ENCODE results near the gene AP3D1.
"Not testable (repeated sequence)": the region's sequence is repeated elsewhere in the genome, so short reads cannot be mapped to it uniquely, and the experiment has no call there.

AP3D1 gene

DNA sequence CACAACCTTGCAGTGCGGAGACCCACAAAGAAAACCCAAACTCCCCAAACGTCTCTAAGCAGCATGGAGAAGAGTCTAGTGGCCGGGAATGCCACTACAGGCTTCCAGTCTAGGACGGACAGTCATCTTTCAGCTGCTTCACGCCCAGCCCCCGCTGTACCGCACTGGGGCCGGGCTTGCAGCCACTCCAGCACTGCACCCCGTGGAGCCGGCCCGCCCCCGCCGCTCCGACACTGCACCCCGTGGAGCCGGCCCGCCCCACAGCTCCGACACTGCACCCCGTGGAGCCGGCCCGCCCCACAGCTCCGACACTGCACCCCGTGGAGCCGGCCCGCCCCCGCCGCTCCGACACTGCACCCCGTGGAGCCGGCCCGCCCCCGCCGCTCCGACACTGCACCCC, 23.1 kb downstream of the AP3D1 start:
- DNase-seq (ENCODE audit: low read depth in 2 of 2): not testable (repeated sequence)

- no peak for DNase-seq (ENCODE audit: low read depth in 2 of 2)
These were observed 23.6 kb downstream of the AP3D1 start for GRCh38 chr19:2127758-2128157.

DNA sequence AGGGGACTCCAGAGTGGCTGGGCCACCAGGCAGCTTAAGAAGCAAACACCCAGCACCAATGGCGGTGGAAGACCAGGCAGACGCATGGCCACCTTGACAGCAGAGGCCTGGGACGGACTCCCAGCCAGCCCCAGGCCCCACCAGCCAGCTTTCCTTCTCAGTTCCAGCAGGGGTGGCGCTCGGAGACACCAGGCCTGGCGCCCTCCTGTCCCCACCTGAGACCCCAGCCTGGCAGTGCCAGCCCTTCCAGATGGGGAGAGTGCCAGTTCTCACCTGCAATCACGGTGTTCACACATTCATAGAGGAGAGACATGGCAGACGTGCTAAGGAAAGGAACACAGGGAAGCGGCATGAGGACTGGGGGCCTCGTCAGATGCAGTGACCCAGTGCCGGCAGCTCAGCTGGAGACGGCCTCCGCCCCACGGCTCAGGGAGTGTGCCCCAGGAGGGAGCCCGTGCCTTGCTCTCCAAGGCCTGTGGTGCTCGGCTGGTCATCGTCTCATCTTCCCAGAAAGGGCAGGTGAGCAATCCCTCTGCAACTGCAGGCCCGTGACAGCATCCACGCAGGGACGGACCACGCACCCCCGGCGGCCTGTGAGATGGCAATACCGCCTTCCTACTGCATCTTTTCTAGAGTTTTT, 24.4 kb downstream of the AP3D1 start:
- no peak for DNase-seq (ENCODE audit: low read depth in 2 of 2)

DNA sequence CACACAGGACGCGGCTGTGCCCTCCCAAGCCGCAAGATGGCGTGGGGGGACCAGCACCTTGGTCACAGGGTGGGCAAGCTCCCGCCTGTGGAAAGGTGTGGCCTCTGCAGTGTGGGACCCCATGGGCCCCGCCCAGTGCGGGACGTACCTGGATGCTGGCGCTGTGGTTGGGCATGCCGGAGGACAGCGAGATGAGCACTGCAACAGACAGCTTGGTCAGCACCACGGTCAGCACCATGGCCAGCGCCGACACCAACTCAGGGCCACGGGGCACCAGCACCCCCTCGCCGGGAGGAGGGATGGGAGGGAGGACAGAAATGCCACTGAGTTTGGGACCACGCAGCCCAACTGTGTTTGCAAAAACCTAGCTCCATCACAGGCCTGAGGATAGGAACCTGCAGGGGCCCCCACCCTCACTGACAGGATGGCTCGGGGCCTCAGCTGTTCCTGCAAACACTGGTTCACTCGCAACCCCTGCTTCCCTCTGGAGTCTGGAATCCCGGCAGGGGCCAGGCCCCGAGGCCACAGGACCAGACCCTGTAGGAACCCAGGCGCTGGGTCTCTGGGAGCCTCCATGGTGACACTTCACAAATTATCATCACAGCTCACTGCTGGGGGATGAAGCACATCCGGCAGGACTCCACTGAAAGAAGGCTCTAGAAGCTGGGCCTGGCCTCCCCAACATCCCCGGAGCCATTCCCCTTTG, 27.5 kb downstream of the AP3D1 start:
- no peak for DNase-seq (ENCODE audit: low read depth in 2 of 2)

GRCh38 chr19:2122982-2123381, 28.4 kb downstream of the AP3D1 start:
- no peak for DNase-seq (ENCODE audit: low read depth in 2 of 2)

- no peak for DNase-seq (ENCODE audit: low read depth in 2 of 2)
These were observed 29.1 kb downstream of the AP3D1 start for GRCh38 chr19:2122251-2122650.

- DNase-seq (ENCODE audit: low read depth in 2 of 2): no peak
These were observed 29.8 kb downstream of the AP3D1 start for GRCh38 chr19:2121416-2122051.

DNA sequence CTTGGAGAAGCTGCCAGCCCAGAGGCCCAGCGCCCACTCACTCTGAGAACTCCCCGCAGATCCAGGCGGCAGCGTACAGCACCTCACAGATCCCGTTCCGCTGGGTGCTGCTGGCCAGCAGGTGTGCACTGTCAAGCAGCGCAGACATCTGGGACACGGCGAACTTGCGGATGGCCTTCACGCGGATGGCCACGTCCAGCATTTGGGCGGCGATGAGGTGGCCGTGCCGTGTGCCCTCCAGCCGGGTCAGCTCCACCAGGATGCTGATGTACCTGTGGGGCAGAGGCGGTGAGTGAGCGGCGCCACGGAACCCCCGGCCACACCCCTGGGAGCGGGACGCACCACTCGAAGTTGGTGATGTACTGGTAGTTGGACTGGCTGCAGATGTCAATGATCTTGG, 30.5 kb downstream of the AP3D1 start:
- DNase-seq (ENCODE audit: low read depth in 2 of 2): no peak

- no peak for DNase-seq (ENCODE audit: low read depth in 2 of 2)
These were observed 31.2 kb downstream of the AP3D1 start for GRCh38 chr19:2119921-2120785.

- DNase-seq (ENCODE audit: low read depth in 2 of 2): no peak
These were observed 32.9 kb downstream of the AP3D1 start for GRCh38 chr19:2118438-2118837.

- DNase-seq (ENCODE audit: low read depth in 2 of 2): no peak
These were observed 34.0 kb downstream of the AP3D1 start for GRCh38 chr19:2117215-2117960.

GRCh38 chr19:2116507-2116906, 34.9 kb downstream of the AP3D1 start:
- no peak for DNase-seq (ENCODE audit: low read depth in 2 of 2)

DNA sequence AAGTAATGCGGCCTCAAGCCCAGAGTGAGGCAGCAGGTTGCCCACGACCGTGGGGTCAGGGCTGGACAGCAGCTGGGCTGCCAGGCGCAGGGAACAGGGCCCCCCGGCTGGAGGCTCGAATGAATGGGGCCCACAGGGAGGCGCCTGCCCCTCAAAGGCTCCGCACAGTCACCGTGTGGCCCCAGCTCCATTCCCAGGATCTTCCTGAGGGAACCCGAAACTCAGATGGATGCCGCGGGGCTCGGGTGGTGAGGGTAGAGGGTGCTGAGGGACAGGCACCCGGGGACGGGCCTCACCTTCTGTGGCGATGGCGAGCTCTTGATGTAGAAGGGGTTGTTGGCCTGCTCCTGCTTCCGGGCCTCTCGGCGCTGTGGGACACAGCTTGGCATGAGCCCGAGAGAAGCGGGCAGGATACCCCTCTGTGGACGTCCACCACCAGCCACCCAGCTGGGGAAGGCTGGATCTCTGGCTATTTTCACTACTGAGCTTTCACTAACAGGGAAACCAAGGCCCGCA, 35.4 kb downstream of the AP3D1 start:
- DNase-seq (ENCODE audit: low read depth in 2 of 2): no peak

DNA sequence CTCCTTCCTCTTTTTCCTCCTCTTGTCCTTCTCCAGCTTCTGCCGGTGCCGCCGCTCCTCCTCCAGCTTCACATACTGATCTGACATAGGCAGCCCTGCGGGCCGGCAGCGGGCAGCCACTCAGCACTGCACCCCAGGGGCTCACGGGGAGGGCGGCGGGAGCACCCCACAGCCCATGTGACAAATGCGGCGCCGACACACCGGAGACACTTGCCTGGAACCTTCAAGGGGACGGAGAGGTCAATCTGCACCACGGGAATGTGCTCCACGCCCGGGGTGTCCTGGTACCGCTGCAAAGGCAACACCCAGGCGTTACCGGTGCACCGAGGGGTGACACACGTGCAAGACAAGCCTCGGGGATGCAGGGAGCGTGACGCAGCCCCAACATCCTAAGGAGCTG, 36.0 kb downstream of the AP3D1 start:
- no peak for DNase-seq (ENCODE audit: low read depth in 2 of 2)

DNA sequence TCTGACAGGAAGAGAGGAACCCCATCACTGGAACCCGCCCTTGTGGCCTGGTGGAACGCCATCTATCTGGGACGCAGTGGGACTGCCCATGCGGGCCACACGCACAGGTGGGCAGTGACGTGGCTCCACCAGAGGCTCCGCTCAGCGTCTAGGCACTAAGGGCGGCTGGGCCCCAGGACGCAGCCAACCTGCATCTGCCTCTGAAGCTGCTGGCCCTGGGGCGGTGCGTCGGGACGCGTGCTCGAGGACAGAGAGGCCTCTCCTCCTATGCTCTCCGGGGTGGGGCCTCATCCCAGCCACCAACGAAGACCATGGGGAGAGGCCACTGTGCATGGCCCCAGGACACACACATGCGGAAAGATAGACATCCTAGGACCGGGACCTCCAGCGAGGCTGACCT, 36.5 kb downstream of the AP3D1 start:
- no peak for DNase-seq (ENCODE audit: low read depth in 2 of 2)

- DNase-seq (ENCODE audit: low read depth in 2 of 2): no peak
These were observed 37.1 kb downstream of the AP3D1 start for GRCh38 chr19:2114218-2114617.

- DNase-seq (ENCODE audit: low read depth in 2 of 2): no peak
These were observed 37.7 kb downstream of the AP3D1 start for GRCh38 chr19:2113439-2114211.

- no peak for DNase-seq (ENCODE audit: low read depth in 2 of 2)
These were observed 38.6 kb downstream of the AP3D1 start for GRCh38 chr19:2112516-2113320.

DNA sequence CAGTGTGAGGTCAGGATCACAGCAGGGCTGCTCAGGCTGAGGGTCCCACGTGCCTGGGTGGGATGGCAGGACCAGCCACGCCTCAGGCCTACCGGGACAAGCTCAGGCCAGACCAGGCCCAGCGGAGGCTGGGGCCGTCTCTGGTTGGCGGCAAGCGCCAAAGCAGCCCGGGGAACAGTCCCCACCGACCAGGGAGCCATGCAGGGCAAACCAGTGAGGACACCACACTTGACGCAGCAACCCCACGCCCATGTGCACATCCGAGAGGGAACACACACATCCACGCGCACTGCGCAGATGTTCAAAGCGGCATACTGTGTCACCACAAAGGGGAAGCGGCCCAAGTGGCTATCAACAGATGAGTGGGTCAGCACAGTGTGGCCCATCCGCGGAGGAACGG, 39.5 kb downstream of the AP3D1 start:
- no peak for DNase-seq (ENCODE audit: low read depth in 2 of 2)

DNA sequence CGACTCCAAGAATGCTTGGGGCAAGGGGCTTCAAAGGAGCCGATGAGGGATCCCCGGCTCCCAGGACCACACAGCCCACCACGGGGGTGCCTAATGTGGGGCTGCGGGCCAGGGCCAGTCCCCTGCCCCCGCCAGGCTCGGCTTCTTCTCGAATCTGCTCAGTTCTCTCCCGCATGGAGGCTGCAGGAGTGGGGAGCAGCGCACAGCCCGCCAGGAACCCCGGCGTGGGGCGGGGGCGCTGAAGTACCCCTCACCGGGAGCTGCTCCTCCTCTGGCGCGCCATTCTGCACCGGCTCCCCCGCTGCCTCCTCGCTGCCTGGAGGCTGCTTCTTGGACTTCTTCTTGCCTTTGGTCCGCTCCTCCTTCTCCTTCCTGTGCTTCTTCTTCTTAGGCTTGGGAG, 39.9 kb downstream of the AP3D1 start:
- no peak for DNase-seq (ENCODE audit: low read depth in 2 of 2)

All from stimulated activated CD8-positive, alpha-beta memory T cell treated with anti-CD3 and anti-CD28 coated beads, Interleukin-7, amount 100 ng/mL, for 1 hour (primary cell).